Hepatic stellate cell (primary cell): ENCODE data around the gene FOXP3.

Source experiments
- DNase-seq: peaks from one replicate; pipeline ENCODE4 v3.0.0; 2011; ENCODE audit warnings: low spot score

FOXP3 gene

DNA sequence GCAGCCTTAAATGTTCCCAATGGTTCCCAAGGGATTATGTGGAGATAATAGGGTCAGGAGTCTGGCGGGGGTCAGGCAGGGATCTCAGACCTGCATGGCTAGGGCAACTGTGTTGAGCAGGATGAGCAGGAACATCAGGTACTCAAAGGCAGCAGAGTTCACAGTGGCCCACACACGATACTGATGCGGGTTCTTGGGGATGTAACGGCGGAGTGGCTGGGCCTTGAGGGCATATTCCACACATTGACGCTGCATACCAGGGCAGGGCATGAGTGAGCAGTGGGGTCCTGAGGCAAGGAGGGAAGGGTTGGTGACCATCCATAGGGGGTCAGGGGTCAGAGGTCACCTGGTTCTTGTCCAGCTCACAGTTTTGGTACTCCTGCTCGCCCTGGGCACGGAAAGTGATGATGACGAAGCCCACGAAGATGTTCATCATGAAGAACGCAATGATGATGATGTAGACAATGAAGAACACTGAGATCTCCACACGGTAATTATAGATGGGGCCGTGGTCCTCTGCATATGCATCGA, 49.4 kb downstream of the FOXP3 start:
- no peak for DNase-seq

DNA sequence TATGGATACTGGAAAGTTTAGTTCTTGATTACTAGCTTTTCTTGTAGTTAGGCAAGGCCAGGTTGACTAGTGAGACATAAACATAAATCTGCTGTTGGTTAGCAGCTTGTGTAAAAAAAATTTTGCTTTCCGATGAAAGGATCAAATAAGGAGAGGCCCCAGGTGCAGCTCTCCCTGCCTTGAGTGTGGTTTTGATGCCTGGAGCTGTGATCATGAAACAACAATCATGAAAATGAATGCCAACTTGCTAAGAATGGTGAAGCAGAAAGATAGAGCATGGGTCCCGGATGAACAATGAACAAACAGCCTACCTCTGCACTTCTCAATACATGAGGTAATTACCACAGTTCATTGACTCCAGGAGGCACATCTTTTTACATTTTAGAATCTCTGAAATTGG, 50.1 kb downstream of the FOXP3 start:
- DNase-seq: no peak

DNA sequence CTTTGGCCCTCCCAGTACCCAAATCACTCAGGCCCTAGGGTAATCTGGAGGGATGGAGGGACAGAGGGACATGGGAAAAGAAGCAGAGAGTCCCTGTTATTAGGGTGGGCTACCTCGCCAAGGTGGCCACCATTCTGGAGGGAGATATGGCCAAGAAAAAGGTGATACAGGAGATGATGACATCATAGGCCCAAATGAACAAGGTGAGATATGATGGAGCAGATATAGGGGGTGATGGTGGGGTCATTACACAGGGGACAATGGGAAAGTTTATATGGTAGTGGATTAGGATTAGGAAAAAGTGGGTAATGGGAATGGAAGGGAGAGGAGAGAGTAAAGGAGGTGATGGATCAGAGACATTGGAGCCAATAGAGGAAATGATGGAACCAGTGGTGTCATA, 51.6 kb downstream of the FOXP3 start:
- DNase-seq: no peak

DNA sequence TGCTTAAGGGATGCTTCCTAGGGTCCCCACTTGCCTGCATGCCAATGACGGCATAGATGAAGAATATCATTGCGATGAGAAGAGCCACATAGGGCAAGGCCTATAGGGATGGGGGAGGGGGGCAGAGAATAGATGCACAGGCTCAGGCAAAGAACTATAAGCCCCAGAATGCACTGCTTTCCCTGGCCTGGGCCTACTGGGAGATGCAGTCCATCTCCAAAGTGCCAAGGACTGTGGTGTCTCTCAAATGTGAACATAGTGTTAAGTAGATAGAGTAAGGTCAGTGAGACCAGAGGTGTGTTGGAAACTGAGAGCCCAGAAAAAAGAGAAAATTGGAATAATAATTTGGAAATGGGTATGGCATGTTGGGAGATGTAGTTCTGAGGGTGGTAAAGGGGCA, 52.3 kb downstream of the FOXP3 start:
- DNase-seq: no peak

DNA sequence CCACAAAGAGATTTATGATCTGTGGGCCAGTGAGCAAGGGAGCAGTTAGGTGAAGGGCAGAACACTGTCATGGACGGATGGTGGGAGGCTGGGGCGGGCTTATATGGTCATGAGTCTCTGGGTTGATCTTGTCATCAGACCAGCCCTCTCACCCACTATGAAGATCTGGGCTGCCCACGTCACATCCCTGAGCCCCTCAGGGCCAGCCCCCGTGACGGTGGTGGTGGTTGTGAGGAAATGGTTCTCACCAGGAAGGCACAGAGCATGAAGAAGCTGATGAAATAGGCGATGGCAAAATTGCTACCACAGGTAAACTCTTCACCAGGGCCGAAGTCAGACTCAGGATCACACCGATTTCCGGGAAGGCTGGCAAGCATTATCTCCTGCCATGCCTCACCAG, 53.4 kb downstream of the FOXP3 start:
- no peak for DNase-seq

DNA sequence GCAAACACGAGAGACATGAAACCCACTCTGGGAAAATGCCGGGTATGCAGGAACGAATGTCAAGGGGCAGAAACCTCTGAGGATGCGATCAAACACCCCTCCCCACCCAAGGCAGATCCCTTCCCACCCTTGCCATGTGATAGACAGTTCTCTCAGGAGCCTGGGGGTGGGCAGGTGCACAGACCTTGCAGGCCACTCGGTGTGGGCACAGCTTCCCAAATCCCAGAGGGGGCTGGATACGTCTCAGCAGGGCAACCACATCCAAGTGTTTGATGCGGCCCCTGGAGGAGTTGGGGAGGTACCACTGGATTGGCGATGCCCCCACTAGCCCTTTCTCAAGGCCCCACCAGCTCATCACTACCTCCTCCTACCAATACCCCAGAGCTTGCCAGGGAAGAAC, 54.1 kb downstream of the FOXP3 start:
- DNase-seq: no peak

DNA sequence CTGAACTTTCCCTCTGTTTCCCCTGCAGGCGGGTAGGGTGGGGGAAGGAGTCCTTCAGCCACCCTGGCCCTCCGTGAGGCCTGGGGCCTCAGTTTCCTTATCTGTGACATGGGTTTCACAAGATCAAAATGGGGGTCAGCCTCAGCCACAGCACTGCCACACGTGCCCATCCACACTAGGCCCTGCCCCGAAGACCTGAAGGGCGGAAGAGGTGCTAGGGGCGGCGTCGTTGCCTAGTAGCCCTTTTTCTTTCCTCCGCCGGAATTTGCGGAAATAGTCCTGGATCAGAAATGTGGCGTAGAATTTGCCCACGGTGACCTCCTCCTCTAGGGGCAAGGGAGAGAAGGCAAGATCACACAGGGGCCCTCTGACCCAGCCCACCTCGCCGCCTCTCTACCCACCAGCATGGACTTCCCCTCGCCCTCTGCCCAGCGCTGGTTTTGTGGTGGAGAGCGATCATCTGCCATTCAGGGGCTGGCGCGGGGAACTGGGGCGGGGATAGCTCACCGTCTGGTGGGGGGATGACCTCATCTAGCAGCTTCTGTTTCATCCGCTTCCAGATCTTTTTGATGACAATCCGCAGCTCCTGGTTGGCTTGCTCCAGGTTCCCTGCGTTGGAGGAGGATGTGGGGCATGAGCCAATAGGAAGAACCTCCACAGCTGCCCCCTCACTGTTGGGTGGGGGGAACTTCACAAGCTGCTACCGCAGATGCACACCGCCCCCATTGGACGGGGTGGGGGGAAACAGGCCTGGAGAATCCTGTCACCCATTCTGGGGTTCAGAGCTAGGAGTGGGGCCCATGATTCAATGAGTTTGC, 54.9 kb downstream of the FOXP3 start:
- DNase-seq: no peak

DNA sequence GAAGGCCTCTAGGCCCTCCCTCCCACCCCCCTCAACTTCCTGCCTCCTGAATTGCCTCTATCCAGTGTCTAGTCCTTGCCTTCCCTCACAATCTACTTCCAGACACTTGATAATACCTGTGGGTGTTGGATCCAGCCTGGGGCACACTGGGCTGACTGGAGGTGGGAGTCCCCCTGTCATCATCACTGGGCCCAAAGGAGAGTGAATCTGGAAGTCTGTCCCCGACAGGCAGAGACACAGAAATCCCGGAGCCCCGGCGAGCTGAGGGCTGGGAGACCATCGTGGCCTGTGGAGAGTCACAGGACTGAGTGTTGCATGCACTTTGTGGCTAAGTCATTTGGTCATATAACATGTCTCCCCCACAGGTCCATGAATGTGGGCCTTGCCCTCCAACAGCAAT, 56.1 kb downstream of the FOXP3 start:
- no peak for DNase-seq

DNA sequence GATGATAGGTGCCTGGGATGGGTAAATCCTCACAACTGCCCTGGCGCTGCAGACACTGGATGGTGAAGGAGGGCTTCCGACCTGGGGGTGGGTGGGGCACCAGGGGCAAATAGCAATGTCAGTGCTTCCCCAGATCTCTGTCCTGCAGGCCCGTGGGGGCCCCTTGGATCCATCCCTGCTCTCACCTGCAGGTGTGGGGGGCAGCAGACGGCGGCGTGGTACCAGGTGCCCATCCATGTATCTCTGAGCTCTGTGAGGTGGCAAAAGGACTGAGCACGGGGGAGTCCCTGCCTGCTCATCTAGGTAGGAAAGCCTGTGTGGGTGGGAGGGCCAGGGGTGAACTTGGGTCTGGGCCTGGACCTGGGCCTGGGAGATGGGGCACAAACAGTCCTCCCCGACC, 58.0 kb downstream of the FOXP3 start:
- no peak for DNase-seq

DNA sequence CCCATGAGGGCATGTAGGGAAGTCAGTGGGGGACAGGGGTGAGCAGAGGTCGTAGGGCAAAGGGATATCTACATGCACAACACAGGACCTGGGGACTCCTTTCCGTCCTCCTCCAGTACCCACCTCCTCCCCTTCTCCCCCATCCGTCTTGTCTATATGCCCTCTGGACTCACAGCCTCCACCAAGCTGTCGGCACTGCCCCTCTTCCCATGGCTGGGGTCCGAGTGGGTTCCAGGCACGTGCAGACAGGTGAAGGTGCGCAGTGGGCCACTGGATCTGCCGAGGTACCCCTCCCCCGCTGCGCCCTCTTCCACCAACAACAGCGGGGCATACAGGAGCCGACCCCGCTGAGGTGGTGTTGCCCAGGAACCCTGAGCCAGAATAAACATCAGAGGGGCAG, 59.1 kb downstream of the FOXP3 start:
- DNase-seq: no peak

DNA sequence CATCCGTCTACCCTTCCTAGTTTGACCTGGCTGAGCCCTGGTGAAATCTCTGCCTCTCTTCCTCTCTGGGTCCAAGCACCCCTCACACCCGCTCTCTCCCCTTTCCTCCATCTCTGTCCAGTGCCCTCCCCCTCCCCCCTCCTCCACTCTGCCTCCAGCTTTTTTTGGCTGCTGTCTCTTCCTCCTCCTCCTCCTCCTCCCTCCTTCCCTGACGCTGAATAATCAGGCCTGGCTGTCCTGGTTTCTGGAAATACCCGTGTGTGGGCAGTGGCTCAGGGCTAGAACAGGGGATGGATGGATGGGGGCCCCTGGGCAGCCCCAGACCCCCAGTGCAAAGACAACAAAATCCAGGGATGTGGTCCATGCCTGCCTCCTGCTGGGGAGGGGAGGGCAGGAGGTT, 59.8 kb downstream of the FOXP3 start:
- DNase-seq: no peak

DNA sequence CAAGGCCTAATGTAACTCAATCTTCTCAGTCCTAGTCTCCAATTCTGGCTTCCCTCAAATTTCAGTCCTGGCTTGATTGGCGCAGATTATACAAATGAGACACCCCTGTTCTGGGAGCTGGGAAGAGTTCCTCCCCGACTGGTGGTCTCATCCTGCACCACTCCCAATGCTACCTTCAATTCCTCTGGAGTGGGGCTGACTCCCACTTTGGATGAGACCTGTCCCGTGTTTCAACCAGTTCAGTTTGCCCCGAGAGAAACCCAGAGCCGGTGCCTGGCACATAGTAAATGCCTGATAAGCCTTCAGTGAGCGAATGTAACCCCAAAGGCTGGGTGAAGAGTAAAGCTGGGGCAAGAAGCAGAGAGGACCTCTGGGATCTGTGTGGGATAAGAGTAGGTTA, 60.5 kb downstream of the FOXP3 start:
- DNase-seq: no peak

DNA sequence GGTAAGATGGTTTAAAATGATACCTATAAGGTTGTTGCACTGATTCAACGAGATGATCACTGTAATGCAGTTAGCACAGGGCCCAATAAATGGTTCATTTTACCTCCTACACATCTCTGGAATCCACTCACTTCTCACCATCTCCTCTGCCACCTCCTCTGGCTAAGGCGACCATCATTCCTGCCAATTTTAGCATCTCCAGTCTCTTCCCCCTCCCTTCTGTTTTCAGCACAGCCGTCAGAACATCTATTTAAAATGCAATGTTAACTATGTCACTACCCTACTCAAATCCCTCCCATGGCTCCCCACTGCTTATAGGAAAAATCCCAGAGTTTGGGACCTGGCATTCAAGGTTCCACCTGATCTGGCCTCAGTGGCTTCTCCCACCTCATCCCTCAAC, 61.0 kb downstream of the FOXP3 start:
- no peak for DNase-seq

DNA sequence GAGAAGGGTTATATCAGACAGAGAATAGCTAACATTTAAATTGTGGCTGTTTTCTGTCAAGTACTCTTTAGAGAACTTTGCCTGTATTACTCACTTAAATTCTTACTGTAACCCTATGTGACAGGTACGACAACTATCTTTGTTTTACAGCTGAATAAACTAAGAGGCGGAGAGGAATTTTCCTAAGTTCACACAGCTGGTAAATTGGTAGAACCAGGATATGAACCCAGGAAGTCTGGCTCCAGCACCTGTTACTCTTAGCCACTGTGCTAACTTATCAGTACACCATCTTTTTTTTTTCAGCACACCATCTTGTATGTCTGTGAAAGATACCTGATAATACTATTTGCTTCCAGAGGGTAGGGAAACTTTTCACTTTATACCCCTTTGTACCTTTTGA, 62.5 kb downstream of the FOXP3 start:
- no peak for DNase-seq
